ENCODE data around the gene CCNF.

The CCNF gene

DNA sequence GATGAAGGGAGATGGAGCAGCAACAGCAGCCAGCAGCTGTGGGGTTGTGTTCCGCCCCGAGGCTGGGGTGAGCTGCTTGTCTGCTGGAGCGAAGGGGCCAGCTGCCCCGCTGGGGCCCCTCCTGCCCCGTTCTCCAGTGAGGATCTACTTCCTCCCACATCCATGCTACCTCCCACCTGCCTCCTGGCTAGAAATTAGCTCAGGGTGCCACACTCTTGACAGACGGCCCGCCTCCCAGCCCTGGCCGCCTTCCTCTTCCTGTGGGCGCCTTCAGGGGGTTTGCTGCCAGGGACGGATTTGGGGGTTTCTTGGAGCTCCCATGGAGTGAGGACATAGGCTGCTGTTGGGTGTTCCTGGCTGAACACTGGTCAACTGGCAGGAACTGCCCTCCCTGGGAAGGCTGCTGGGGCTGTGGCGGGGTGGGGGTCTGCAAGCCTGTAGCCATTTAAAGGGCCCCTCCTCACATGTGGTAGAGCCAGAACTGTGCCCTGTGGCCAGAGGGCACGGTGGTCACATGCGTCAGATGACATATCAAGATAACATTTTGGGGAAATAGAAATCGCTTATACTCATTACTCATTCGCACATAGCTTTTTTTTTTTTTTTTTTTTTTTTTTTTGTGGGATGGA lies 58.8 kb downstream of the CCNF start:
- DNase-seq, result no peak

DNA sequence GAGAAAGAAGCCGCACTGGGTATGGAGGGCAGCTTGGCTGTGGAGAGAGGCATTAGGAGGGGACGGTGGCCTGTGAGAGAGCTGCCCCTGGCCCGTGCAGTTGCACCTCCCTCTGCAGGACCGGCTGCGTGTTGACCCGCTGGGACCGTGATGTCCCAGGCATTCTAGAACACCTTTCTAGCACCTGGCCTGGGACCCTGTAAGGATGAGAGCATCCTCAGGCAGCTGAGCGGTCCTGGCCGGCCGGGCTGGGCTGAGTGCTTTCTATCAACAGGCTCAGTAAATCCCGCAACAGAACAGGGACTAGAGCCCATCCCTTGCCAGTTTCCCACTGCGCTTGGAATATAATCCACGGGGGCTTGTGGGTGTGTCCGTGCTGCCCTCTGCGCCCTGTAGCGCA lies 60.3 kb downstream of the CCNF start:
- DNase-seq, result no peak

DNA sequence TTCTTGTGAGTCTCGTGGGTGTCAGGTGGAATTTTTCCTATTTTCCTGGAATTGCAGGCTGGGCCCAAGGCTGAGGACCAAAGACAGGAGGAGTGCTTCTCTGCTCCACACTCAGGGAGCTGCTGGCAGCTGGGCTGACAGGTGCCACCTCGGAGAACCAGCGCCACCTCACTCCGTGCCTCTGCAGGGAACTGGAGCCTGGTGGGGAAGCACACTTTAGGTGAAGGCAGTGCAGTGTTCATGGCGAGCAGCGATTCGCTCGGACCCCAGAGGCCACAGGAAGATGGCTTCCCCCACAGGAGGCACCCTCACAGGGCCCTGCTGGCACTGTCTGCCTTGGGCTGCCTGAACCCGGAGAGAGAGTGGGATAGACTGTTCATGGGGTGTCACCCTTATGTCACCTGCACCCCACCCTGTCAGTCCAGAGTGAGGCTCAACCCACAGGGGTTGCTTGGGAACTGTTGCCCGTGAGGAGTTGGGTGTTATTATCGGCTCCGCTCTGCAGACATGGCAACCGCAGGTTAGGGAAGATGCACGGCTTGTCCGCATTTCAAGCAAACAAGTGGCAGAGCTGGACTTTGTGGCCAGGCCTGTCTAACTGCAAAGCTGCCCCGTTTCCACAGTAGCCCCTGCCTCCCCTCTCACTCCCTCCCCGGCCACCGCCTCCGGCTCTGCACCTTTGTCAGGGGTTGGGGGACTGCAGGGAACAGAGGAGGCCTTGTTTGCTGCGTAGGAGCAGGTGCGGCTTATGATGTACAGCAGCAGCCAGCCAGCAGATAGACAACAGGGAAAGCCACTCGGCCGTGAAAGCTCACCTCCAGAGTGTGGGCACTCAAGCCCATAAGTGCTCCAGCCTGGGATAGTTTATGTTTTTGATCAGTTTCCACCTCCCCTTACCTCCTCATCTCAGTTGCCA lies 61.2 kb downstream of the CCNF start:
- no peak for DNase-seq

DNA sequence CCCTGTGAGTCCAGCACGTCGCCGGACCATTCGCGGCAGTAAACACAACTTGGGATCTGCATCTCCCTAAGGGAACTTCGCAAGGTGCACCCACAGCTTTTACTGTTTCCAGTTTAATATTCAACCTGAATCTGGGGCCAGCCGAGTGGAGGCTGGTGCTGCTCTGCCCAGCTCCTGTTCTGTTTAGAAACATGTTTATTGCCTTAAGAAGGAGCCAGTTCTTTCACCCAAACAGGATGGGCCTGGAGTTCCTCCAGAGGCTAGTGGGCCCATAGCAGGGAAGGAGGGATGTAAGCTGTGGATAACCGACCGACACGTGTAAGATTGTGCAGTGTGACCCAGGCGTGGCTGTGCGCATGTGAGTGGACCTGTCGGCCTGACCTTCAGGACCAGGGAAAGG lies 63.0 kb downstream of the CCNF start:
- DNase-seq, result no peak

DNA sequence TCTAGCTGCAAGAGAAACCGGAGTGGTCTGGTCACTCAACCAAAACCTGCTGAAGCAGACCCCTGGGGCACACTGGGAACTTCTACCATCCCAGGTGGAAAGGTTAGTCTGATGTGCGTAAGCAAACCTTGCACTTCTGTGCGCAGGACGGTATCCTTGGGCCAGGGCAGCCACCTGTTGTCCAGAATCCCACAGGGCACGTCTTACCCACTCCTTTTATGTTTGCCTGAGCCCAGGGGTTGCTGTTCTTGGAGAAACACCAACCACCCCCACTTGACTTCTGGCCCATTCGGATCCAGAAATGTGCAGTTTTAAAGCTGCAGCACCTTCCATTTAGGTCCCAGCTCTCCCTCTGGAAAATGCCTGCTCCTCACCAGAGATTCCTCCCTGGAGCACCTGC lies 64.4 kb downstream of the CCNF start:
- DNase-seq, result no peak

DNA sequence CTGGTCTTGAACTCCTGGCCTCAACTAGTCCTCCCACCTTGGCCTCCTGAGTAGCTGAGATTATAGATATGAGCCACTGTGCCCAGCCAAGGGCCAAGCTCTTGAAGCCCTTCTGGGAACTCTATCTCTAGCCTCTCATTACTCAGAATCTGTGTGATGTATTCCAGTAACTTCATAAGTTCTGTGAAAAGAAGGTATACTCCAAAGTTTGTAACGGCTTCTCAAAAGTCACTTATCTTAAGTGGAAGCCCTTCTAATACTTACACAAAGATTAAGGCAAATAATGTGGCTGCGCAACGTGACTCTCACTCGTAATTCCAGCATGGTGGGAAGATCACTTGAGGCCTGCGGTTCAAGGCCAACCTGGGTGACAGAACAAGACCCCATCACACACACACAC lies 65.4 kb downstream of the CCNF start:
- no peak for DNase-seq

DNA sequence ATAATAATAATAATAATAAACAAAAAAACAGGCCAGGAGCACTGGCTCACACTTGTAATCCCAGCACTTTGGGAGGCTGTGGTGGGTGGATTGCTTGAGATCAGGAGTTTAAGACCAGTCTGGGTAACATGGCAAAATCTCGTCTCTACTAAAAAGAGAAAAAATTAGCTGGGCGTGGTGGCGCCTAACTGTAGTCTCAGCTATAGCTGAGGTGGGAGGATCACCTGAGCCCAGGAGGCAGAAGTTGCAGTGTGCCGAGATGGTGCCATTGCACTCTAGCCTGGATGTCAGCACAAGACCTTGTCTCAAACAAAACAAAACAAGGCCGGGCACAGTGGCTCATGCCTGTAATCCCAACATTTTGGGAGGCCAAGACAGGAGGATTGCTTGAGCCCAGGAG lies 65.8 kb downstream of the CCNF start:
- DNase-seq, result no peak

DNA sequence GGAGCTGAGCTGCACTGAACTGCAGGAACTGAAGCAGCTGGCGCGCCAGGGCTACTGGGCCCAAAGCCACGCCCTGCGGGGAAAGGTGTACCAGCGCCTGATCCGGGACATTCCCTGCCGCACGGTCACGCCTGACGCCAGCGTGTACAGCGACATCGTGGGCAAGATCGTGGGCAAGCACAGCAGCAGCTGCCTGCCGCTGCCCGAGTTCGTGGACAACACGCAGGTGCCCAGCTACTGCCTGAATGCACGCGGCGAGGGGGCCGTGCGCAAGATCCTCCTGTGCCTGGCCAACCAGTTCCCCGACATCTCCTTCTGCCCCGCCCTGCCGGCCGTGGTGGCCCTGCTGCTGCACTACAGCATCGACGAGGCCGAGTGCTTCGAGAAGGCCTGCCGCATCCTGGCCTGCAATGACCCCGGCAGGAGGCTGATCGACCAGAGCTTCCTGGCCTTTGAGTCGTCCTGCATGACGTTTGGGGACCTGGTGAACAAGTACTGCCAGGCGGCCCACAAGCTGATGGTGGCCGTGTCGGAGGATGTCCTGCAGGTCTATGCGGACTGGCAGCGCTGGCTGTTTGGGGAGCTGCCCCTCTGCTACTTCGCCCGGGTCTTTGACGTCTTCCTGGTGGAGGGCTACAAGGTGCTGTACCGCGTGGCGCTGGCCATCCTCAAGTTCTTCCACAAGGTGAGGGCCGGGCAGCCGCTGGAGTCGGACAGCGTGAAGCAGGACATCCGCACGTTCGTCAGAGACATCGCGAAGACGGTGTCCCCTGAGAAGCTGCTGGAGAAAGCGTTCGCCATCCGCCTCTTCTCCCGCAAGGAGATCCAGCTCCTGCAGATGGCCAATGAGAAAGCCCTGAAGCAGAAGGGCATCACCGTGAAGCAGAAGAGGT lies 67.2 kb downstream of the CCNF start:
- no peak for DNase-seq

DNA sequence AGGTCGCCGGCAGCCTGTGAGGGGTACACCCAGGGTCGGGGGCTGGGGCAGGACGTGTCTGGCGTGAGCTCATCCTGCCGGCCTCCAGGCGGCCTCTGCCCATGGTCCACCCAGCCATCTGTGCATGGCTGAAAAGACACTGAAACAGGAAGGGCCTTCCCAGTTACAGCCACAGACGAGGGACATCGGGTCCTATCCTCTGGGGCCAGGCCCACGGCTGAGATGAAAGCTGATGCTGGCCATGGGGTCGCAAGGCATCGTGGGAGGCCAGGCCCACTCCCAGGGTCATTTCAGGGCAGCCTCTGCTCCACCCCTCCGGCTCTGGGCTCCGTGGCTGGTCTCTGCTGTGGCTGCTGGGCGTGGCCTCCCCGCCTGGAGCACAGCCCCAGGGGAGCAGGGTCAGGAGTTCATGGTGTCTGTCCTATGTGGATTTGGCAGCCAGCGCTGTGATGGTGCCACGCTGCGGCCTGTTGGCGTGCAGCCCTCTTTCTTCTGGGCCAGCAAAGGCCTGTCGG lies 67.9 kb downstream of the CCNF start:
- peak; percentile 47 for DNase-seq

DNA sequence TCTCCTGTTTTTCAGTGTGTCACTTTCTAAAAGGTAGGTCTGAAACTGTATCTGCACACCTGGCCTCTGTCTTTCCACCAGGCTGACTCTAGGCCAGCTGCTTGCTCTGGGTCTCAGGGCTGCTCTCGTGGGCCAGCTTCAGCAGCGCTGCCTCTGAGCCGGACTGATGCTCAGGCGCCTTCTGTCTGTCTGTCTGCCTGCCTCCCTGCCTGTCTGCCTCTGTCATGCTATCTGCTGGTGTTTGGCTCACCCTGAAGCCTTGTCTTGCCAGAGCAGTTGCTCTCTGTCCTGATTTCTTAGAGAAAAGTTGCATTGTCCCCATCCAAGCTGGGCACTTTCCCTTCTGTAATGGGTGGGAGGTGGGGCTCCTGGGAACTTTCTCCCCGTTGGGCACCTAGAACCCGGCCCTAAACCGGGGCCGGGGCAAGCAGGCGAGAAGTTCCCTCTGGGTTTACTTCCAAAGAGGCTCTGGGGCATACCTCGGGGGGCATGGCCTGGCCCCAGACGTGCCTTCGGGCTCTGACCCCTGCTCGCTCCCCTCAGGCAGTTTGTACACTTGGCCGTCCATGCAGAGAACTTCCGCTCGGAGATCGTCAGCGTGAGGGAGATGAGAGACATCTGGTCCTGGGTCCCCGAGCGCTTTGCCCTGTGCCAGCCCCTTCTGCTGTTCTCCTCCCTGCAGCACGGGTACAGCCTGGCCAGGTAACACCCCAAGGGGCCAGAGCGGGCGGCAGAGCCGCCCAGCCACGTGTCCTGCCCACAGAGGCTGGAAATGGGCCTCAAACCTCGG lies 68.6 kb downstream of the CCNF start:
- DNase-seq, result no peak

DNA sequence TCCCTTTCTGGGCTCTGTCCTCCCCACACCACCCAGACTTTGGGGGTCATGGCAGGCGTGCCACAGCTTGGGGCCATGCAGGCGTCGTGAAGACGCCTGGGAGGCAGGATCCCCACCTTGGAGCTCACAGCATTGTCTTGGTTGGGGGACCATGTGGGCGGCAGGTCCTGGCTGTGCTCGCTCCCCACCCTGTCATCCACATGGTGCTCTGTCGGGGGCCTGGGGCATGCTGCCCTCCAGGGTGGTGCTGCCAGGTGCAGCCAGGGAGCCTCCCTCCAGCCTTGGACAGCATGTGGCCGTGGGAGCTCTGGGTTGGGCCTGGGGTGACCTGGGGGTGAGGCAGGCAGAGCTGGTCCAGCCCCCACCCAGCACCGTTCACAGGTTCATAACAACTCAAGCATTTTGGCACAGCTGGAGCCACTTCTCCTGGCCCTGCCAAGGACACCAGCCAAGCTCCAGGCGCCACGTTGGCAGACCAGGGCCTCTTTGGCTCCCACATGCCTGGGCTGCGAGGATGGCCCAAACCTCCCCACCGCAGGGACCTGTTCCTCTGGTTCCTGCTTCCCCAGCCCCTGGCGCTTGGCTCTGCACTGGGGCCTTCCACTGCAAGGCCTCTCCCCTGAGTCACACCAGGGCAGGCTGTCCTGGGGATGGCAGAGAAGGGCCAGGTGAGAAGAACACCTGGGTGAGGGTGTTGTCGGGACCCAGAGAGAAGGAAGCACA lies 69.4 kb downstream of the CCNF start:
- DNase-seq, result no peak

DNA sequence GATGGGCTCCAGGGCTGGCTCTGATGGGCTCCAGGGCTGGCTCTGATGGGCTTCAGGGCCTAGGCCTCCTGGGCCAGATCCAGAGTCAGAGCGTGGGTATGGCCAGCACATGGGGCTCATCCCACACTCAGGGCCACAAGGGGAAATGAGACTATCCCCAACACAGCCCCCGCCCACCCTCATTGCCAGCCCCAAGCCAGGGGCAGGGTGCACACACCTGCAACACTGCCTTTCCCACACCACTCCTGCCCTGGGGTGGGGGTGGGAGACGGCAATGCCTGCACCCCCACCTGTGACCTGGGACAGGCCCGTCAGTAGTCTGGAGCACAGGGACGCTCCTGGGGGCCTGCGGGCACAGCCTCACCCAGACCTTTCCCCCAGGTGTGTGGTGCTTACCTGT lies 70.2 kb downstream of the CCNF start:
- no peak for DNase-seq

DNA sequence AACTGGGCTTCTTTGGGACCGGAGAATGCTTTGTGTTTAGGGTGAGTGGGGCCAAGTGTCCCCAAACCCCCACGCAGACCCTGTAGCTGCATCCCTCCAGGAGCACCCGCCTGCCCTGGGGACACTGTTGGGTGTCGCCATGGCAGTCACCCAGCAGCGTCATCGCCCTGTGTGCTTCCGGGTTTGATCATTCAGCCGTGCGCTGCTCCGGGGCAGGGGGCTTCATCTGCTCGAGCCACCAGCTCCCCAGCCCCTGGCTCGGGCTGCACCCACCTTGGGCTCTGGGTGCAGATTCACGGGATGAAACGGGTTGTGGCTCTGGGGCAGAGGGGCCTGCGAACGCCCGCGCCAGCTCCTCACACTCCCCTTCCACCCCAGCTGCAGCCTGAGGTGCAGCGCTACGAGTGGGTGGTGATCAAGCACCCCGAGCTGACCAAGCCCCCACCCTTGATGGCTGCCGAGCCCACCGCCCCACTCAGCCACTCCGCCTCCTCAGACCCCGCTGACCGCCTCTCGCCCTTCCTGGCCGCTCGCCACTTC lies 70.7 kb downstream of the CCNF start:
- DNase-seq, result no peak

DNA sequence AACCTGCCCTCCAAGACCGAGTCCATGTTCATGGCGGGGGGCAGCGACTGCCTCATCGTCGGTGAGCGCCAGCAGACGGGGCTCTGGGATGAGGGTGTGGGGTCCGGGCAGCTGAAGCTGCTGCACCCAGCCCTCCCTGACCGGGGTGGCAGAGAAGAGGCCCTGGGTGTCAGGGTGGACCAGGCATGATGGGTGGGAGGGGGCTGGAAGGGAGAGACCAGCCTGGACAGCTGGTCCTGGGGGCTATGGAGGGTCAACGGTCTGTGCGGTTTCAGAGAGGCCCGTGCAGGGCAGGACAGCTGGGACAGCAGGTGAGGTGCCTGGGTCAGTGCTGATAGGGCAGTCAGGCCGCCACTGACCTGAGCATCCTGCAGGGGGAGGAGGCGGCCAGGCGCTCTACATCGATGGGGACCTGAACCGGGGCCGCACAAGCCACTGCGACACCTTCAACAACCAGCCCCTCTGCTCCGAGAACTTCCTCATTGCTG lies 71.2 kb downstream of the CCNF start:
- DNase-seq, result no peak

DNA sequence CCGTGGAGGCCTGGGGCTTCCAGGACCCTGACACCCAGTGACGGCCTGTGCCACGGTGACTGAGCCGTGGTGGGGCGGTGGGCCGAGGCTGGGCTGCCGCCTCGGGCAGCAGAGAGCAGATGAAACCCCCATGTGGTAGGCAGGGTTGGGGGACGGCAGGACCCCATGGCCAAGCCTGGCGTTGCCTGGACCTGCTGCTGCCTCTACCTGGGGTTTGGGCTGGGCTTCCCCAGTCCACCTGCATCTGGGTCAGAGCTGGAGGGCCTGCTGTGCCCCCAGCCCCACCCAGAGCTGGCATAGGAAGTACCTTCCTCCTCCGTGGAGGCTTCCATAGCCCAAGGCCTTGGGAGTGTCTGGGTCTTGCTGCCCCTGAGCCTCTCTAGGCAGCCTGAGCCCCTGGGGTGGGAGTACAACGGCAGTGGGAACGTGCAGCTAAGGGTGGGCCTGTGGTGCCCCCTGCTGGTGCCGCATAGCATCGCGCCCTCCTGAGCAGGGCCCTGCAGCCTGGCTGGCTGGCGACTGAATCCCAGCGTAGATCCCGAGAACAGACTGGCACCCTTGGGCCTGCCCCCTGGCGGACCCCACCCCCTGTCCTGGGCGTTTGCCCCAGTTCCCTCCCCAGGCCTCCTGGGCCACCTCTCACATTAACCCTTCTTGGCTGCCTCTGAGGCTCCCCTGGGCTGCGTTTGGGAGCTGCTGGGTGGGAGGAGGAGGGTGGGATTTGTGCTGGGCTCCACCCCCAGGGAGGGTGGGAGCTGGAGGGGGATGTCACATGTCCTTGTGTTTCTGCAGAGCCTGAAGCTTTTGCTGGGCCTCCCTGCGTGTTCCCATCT lies 71.9 kb downstream of the CCNF start:
- peak; percentile 97 for DNase-seq

DNA sequence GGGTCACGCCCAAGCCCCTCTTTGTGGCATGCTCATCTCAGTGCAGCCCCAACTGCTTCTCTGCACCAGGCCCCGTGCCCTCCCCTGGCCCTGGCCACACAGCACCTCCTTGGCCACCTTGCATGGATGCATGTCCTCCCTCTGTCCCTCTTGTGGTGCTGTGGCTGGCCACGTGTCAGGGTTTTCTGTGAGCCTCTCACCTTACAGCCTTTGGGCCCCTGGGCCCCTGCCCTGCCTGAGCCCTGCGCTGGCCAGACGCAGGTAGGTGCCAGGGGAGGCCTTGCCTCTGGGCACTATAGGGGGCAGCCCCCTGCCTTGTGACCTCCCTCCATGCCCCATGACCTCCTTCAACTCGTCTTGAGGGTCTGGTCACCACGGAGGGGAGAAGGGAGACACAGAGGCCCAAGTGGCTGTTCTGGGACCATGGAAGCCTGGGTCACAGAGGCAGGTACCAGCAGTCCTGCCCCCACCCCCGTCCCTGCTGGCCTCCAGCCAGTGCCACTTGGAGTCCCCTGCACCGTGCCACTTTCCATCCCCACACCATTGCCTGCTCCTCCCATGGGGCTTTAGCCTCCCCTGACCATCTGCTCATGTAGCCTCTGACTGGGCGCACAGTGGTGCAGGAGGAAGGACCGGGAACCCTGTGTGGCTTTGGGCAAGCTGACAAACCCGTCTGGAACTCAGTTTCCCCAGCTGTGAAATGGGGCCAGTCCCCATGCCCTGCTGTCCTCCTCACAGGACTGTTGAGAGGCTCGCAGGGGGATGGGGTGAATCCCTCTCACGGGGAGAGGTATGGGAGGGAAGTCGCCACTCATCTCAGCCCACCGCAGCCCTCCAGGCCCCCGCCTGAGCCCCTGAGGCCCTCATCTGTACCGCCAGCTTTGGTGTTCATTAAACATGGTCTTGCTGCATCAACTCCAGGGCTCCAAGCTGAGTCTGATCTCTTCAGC lies 73.0 kb downstream of the CCNF start:
- no peak for DNase-seq

DNA sequence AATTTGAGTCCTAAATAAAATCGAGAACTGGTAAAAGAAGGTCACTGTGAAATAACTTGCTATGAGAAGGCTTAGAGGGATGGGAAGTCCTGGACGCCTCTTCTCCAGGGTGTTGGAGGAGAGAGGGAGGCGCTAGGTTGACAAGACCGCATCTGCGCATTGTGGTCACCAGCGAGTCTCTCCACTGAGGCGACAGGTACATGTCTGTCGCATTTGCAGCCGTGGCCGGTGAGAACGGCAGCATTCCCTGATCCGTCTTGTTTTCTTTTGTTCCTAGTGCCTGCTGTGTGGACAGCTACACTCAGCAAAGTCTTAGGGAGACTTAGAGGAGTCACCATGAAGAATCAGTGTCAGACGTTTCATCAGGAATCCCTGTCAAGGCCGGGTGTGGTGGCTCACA lies 76.4 kb downstream of the CCNF start:
- no peak for DNase-seq

DNA sequence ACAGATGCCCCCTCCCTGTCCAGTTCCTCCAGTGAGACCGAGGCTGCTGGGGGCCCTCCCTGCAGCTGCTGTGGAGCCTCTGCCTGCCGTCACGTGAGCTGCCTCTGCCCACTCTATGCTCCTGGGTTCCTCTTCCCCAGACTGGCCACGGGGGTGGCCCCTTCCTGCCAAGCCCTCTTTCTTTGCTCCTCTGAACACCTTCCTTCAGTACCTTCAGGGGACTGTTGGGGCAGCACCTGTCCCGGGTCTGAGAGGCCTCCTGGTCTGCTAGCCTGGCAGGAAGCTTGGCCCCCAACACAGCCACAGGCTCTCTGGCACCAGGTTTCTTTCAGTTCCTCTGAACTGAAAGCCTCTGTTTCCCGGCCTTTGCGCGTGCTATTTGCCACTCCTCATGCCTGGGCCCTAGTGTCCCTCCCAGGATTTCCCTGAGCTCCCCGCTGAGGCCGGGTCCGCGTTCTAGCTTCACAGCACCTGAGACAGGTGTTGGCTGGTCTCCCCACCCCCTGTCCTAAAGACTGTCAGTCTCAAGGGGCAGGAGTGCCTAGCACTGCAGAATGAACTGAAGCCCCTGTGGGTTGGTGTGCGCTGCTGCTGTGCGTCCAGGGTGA lies 77.9 kb downstream of the CCNF start:
- DNase-seq, result no peak

DNA sequence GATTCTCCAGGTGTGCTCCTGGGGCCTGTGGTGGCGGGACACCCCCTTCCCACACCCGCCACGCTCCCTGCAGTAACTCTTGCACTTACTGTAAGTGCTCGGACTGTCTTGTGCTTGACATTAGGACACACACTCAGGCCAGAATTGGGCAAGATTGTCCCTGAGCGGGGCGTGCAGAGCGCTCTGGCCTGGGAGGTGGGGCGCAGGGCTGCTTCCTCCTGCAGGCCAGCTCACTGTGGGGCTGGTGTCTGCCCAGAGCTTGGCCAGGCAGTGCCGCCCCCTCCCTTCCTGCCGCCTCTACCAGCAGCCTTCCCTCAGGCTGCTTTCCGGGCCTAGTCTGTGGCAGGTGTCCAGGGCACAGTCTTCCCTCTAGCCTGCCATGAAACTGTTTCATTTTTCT lies 78.4 kb downstream of the CCNF start:
- no peak for DNase-seq

Measured in retina (tissue), 1 donor.